NCI-H128 (cell line): ENCODE data around the gene BAZ1A.
"Not testable (repeated sequence)": the region's sequence is repeated elsewhere in the genome, so short reads cannot be mapped to it uniquely, and the experiment has no call there.

Experiments used
- DNase-seq: peaks from one replicate; lab custom pipeline; 2025; ENCODE audit not compliant: unreplicated experiment; lab: John Stamatoyannopoulos, UW

BAZ1A gene

GRCh38 chr14:34785223-34786006 is 89.7 kb downstream of the BAZ1A start:
- DNase-seq: no peak

- DNase-seq: no peak
Observed at GRCh38 chr14:34782031-34782430, 93.1 kb downstream of the BAZ1A start.

- no peak for DNase-seq
Observed at GRCh38 chr14:34781242-34781641, 93.9 kb downstream of the BAZ1A start.

- DNase-seq: no peak
Observed at GRCh38 chr14:34780646-34781045, 94.5 kb downstream of the BAZ1A start.

- no peak for DNase-seq
Observed at GRCh38 chr14:34778744-34779143, 96.4 kb downstream of the BAZ1A start.

- no peak for DNase-seq
Observed at GRCh38 chr14:34776611-34777010, 98.5 kb downstream of the BAZ1A start.

GRCh38 chr14:34775922-34776321 is 99.2 kb downstream of the BAZ1A start:
- no peak for DNase-seq

- no peak for DNase-seq
Observed at GRCh38 chr14:34775342-34775741, 99.8 kb downstream of the BAZ1A start.

GRCh38 chr14:34770901-34771300 is 104.3 kb downstream of the BAZ1A start:
- no peak for DNase-seq

- DNase-seq: no peak
Observed at GRCh38 chr14:34766606-34767005, 108.6 kb downstream of the BAZ1A start.

GRCh38 chr14:34766060-34766459 is 109.1 kb downstream of the BAZ1A start:
- no peak for DNase-seq

- no peak for DNase-seq
Observed at GRCh38 chr14:34755215-34755614, 119.9 kb downstream of the BAZ1A start.

GRCh38 chr14:34754687-34755086 is 120.5 kb downstream of the BAZ1A start:
- no peak for DNase-seq

- DNase-seq: no peak
Observed at GRCh38 chr14:34750670-34751069, 124.5 kb downstream of the BAZ1A start.

- DNase-seq: no peak
Observed at GRCh38 chr14:34750233-34750632, 124.9 kb downstream of the BAZ1A start.

GRCh38 chr14:34749408-34749807 is 125.8 kb downstream of the BAZ1A start:
- DNase-seq: no peak

GRCh38 chr14:34742270-34743115 is 132.7 kb downstream of the BAZ1A start:
- no peak for DNase-seq

GRCh38 chr14:34741840-34742239 is 133.3 kb downstream of the BAZ1A start:
- no peak for DNase-seq

GRCh38 chr14:34740139-34740538 is 135.0 kb downstream of the BAZ1A start:
- DNase-seq: not testable (repeated sequence)

GRCh38 chr14:34737079-34737478 is 138.1 kb downstream of the BAZ1A start:
- DNase-seq: not testable (repeated sequence)

GRCh38 chr14:34733245-34733644 is 141.9 kb downstream of the BAZ1A start:
- no peak for DNase-seq

GRCh38 chr14:34732802-34733201 is 142.4 kb downstream of the BAZ1A start:
- no peak for DNase-seq
